Measurements from ENCODE around the gene MACROD2.

Gene MACROD2

DNA sequence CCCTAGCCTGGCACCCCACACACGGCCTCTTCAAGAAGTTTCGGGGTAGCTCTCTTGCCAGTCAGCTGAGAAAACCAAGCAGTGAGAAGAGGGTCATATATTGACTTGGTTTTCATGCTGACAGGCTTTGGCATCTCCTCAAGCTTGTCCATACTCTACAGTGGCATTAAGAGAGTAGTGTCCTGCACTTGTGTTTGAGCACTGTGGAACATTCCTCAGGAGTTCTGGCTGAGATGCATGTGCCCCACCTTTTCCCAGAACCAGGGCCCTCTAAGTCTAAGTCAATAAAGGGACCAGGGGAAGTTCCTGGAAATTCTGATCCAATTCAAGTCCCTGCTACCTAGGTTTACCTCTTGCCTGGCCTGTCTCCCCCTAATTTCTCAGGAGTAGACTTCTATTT lies 886.2 kb downstream of the MACROD2 start:
- DNase-seq (ENCODE audit: extremely low read depth, low read depth) = no peak

DNA sequence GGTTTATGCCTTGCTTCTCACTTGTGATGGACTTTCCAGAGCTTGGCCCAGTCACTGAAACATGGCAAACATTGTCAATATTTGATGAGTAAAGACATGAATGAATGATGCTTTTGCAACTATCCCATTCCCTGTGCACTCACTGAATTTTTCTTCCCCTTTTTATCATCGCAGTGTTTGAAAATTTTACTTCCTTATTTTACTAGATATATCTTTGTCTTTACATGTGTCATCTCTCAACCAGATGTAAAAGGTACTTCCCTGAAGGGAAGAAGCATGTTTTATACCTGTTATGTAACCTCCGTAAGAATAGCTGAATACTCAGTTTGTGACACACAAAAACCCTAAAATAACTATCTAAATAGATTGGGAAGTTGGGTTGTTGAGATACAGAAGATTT lies 886.8 kb downstream of the MACROD2 start:
- no peak for DNase-seq (ENCODE audit: extremely low read depth, low read depth)
- TF ChIP-seq, protein P1, sequence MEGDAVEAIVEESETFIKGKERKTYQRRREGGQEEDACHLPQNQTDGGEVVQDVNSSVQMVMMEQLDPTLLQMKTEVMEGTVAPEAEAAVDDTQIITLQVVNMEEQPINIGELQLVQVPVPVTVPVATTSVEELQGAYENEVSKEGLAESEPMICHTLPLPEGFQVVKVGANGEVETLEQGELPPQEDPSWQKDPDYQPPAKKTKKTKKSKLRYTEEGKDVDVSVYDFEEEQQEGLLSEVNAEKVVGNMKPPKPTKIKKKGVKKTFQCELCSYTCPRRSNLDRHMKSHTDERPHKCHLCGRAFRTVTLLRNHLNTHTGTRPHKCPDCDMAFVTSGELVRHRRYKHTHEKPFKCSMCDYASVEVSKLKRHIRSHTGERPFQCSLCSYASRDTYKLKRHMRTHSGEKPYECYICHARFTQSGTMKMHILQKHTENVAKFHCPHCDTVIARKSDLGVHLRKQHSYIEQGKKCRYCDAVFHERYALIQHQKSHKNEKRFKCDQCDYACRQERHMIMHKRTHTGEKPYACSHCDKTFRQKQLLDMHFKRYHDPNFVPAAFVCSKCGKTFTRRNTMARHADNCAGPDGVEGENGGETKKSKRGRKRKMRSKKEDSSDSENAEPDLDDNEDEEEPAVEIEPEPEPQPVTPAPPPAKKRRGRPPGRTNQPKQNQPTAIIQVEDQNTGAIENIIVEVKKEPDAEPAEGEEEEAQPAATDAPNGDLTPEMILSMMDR (IDR thresholded peaks at IDR 0.05; ENCODE audit: low read depth, low read length) = no peak

More for the DNA sequence above, 886.2 kb downstream of the MACROD2 start:
- TF ChIP-seq, protein P1 (IDR thresholded peaks at IDR 0.05; ENCODE audit: low read depth, low read length) = no peak

DNA sequence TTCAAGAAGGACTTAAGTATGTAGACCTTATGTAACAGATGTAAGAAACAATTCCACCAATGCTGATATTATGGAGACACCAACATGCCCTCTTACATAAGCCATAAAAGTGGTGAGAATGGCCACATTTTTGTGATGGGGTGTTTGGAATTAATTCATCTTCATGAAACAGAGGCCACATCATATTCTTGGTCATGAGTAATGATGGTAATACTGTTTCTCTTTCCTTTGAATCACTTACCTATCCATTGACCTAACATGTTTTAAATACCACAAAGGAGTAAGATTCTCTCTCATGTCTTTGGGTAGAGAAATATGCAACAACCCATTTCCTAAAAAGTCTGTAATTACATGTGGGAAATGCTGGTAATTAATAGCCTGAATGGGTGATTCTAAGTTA lies 887.5 kb downstream of the MACROD2 start:
- TF ChIP-seq, protein P1 (IDR thresholded peaks at IDR 0.05; ENCODE audit: low read depth, low read length) = no peak
- DNase-seq (ENCODE audit: extremely low read depth, low read depth) = no peak

DNA sequence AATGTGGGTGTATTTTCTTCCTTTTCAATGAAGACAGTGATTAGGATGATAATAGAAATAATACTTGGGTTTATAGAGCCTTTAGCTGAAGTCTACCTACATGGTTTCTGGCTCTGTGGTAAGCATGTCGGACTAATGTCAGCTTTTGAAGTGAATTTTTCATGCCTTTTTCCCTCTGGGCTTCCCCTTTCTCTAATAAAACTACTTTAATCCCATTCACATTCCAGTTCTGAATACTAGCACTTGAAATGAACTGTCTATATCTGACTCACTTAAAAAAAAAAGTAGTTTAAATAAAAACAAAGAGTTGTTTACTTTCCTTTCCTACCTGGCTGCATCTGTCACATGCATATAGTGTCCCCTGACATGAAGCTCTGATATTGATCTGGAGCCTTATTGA lies 888.0 kb downstream of the MACROD2 start:
- DNase-seq (ENCODE audit: extremely low read depth, low read depth) = no peak
- TF ChIP-seq, protein P1 (IDR thresholded peaks at IDR 0.05; ENCODE audit: low read depth, low read length) = no peak

DNA sequence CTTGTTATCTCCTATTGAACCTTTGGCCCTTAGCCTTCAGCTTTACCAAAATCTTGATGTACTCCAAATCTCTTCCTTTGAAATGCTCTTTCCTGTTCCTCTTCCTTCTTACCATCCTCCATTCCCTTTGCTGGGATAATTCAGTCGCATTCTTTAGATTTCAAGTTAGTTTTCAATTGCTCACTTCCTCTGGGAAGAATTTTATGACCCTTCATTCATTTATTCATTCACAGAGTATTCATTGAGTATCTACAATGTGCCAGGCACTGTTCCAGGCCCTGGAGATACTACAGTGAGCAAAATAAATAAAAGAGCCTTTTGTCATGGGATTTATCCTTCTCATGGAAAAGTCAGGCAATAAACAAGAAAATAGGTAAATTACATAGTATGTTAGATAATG lies 890.3 kb downstream of the MACROD2 start:
- no peak for DNase-seq (ENCODE audit: extremely low read depth, low read depth)
- TF ChIP-seq, protein P1 (IDR thresholded peaks at IDR 0.05; ENCODE audit: low read depth, low read length) = no peak

DNA sequence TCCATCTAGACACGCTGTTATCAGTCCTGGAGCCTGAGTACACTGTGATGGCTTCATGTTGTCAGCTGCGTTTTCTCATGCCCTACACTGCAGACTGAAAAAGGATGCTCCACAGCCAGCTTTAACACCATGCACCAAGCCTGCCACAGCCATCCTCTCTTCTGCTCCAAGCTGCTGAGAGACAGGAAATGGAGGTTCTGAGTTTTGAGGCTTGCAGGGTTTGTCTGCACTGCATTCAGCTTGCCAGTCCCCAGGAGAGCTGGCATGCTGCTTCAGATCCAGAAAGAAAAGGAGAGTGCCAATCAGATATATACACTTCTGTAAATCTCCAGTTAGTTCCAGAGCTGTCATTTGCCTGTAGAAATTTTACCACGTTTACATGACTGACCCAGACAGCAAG lies 892.8 kb downstream of the MACROD2 start:
- no peak for DNase-seq (ENCODE audit: extremely low read depth, low read depth)
- TF ChIP-seq, protein P1 (IDR thresholded peaks at IDR 0.05; ENCODE audit: low read depth, low read length) = no peak

DNA sequence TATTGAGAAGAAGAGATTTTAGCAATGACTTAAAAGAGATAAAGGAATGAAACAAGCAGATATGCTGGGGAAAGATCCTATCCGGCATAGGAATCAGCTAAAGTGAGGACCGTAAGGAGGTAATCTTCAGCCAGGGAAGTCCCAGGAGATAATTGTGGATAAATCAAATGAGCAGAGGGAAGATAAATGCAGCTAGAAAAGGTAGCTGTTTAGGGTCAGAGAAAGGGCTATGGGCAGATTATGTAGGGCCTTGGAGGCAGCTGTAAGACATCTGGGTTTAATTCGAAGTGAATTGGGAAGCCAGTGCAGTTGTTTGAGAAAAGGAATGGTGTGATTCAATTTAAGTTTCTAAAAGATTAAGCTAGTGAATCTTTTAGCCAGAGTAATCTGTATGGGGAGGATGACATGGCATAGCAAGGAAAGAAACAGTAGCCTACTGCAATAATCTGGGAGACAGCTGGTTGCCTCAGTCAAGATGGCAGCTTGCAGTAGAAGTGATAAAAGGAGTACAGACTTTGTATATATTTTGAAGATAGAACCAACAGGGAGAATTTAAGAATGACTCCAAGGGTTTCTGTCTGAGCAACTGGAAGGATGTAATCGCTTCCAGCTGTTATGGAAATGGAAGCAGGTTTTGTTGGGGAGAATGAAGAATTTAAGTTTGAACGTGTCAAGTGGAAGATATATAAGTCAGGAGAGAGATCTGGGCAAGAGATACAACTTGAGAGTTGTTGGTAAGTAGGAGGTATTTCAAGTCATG lies 894.4 kb downstream of the MACROD2 start:
- no peak for DNase-seq (ENCODE audit: extremely low read depth, low read depth)
- TF ChIP-seq, protein P1 (IDR thresholded peaks at IDR 0.05; ENCODE audit: low read depth, low read length) = no peak

Data from AG09319 (cell line).